B cell (primary cell): ENCODE results near the gene DLG2. TPM values are rescaled to one million over a fixed set of nuclear protein-coding genes. Genes with fewer than 3 reads are reported as not detected.

Experiments used
- ATAC-seq: fragments of 200-7000 bp; cut with Tn5 transposase; one replicate; pipeline ENCODE4 v1.10.0; 2021; ENCODE audit warnings: low read depth, mild to moderate bottlenecking, moderate number of reproducible peaks, moderate library complexity
- CTCF ChIA-PET: fragments of 350-600 bp; sonication (Branson Sonifier 250); formaldehyde crosslinking; loops from one replicate; lab custom pipeline; 2021; ENCODE audit warnings: antibody characterized with exemption, inconsistent platforms; lab: Charles Lee
- POLR2A ChIA-PET: fragments of 350-600 bp; sonication (Branson Sonifier 250); formaldehyde crosslinking; loops from one replicate; lab custom pipeline; 2021; ENCODE audit warnings: antibody characterized with exemption; lab: Charles Lee
- DNase-seq: peaks from one replicate; pipeline ENCODE4 v3.0.0; 2013
- H2AFZ ChIP-seq: 2 replicates; pipeline ENCODE4 v1.6.1; 2012; ENCODE audit warnings: mild to moderate bottlenecking, low read depth, low read length; ENCODE audit not compliant: insufficient read depth, poor library complexity, severe bottlenecking
- H3K27ac ChIP-seq, 2 donors: 1 replicate in 1 of 2; 2 replicates in 1 of 2; pipeline ENCODE4 v1.5.1; 2012 to 2013; ENCODE audit warnings: low read length in 2 of 2, mild to moderate bottlenecking in 2 of 2, moderate library complexity in 1 of 2
- H3K27me3 ChIP-seq, 4 experiments: fragments of 200-600 bp in 1 of 4; sonication (generic) in 1 of 4; replicated peaks in 1 of 4; 1 replicate in 2 of 4; 2 replicates in 2 of 4; pipeline versions ENCODE4 v1.6.1 to v1.7.0; 2013 to 2016; ENCODE audit warnings: low read length in 3 of 4, mild to moderate bottlenecking in 2 of 4, mixed read lengths in 1 of 4, moderate library complexity in 1 of 4; ENCODE audit not compliant: insufficient read depth in 4 of 4, control insufficient read depth in 3 of 4; ENCODE audit errors: control extremely low read depth in 1 of 4
- H3K36me3 ChIP-seq, 2 experiments: replicated peaks in 1 of 2; 1 replicate in 1 of 2; 2 replicates in 1 of 2; pipeline versions ENCODE4 v1.6.1 to v1.7.1; 2013; ENCODE audit warnings: low read length in 1 of 2; ENCODE audit not compliant: insufficient read depth in 2 of 2, control insufficient read depth in 1 of 2; ENCODE audit errors: control extremely low read depth in 1 of 2, extremely low read depth in 1 of 2
- H3K4me1 ChIP-seq, 2 donors: fragments of 200-600 bp in 1 of 2; sonication (generic) in 1 of 2; 1 replicate in 1 of 2; 2 replicates in 1 of 2; pipeline versions ENCODE4 v1.5.1 to v1.6.1; 2013 to 2017; ENCODE audit warnings: low read length in 2 of 2; ENCODE audit not compliant: control insufficient read depth in 2 of 2, insufficient read depth in 2 of 2
- H3K4me2 ChIP-seq: replicated peaks from 2 replicates; pipeline ENCODE3; 2012; ENCODE audit warnings: mild to moderate bottlenecking, low read depth, low read length; ENCODE audit not compliant: poor library complexity, severe bottlenecking
- H3K4me3 ChIP-seq, 5 experiments: fragments of 200-600 bp in 1 of 5; sonication (generic) in 1 of 5; 1 replicate in 3 of 5; 2 replicates in 2 of 5; pipeline versions ENCODE4 v1.5.1 to v1.7.0; 2011 to 2016; ENCODE audit warnings: low read length in 4 of 5, mild to moderate bottlenecking in 4 of 5, low read depth in 2 of 5, control low read depth in 1 of 5, moderate library complexity in 1 of 5; ENCODE audit not compliant: insufficient read depth in 1 of 5; ENCODE audit errors: control extremely low read depth in 1 of 5, extremely low read depth in 1 of 5
- H3K79me2 ChIP-seq: fragments of 200-600 bp; sonication (generic); one replicate; pipeline ENCODE4 v1.6.0; 2016; ENCODE audit warnings: low read length; ENCODE audit not compliant: control insufficient read depth, insufficient read depth
- H3K9ac ChIP-seq: fragments of 200-600 bp; sonication (generic); 2 replicates; pipeline ENCODE4 v1.6.1; 2017; ENCODE audit warnings: mild to moderate bottlenecking, low read length, moderate library complexity
- H3K9me3 ChIP-seq, 3 donors: one replicate each; pipeline versions ENCODE4 v1.6.1 to v1.7.1; 2013; ENCODE audit warnings: low read length in 2 of 3; ENCODE audit not compliant: control insufficient read depth in 2 of 3, insufficient read depth in 1 of 3; ENCODE audit errors: control extremely low read depth in 1 of 3
- H4K20me1 ChIP-seq: 2 replicates; pipeline ENCODE4 v1.6.0; 2012; ENCODE audit warnings: mild to moderate bottlenecking, low read length; ENCODE audit not compliant: insufficient read depth, control insufficient read depth, poor library complexity, severe bottlenecking
- H3K27ac Mint-ChIP-seq: one replicate; pipeline ENCODE4 v1.8.0; 2021; ENCODE audit warnings: mixed read lengths
- H3K27me3 Mint-ChIP-seq: one replicate; pipeline ENCODE4 v1.8.0; 2021; ENCODE audit warnings: mixed read lengths
- H3K4me1 Mint-ChIP-seq: one replicate; pipeline ENCODE4 v1.8.0; 2021; ENCODE audit warnings: mixed read lengths
- H3K4me3 Mint-ChIP-seq: one replicate; pipeline ENCODE4 v1.8.0; 2021; ENCODE audit warnings: mixed read lengths
- H3K9me3 Mint-ChIP-seq: one replicate; pipeline ENCODE4 v1.8.0; 2022; ENCODE audit warnings: mixed read lengths; ENCODE audit not compliant: insufficient read depth
- CTCF ChIP-seq: fragments of 200-600 bp; IDR thresholded peaks from one replicate; pipeline ENCODE4 v1.8.0; 2022; ENCODE audit warnings: antibody characterized with exemption, mild to moderate bottlenecking
- EZH2 ChIP-seq: IDR thresholded peaks from 2 replicates; pipeline ENCODE4 v1.6.1; 2012; ENCODE audit warnings: borderline replicate concordance, low read depth, mild to moderate bottlenecking, moderate library complexity, low read length; ENCODE audit not compliant: insufficient read depth, poor library complexity, severe bottlenecking
- WGBS: methylation state at CpG from one replicate; pipeline ENCODE4 v1.1.5; 2013; ENCODE audit warnings: missing lambda C conversion rate; ENCODE audit not compliant: insufficient coverage; 5-methylcytosine and 5-hydroxymethylcytosine counted together
- intact Hi-C: fragments of 100-400 bp; cut with micrococcal nuclease; formaldehyde crosslinking; loops from one replicate; pipeline ENCODE4 v1.10.0; 2022
- polyA plus RNA-seq: library from polyadenylated mRNA; depleted of rRNA; stranded (reverse); fragments of >200 nt; gene quantifications from 2 replicates; pipeline ENCODE4 v1.2.3, GENCODE V29; 2012
- total RNA-seq, 2 donors: library from RNA; stranded (reverse); fragments of 120-200 nt in 1 of 2; gene quantifications; 1 replicate in 1 of 2; 2 replicates in 1 of 2; pipeline versions ENCODE4 v1.2.3 to v1.2.4, GENCODE V29; 2013 to 2022

DLG2 gene
- total and polyA plus RNA-seq, 2 donors (not counting 1 experiment from before 2014, with no cell fraction given), result 0.54 to 5.4 TPM

GRCh38 chr11:84438565-84438964 is 1188.6 kb downstream of the DLG2 start:
- no peak for TF ChIP-seq CTCF
- peaks cover 0 to 4% (median 0%) of the 10 kb centered on the region in 4 experiments for H3K27me3 ChIP-seq
- peaks cover 2% of the 10 kb centered on the region for H3K9me3 Mint-ChIP-seq
- no peak overlapping the region for H3K4me2 ChIP-seq
- H4K20me1 ChIP-seq, result no peaks in the 10 kb centered on the region
- no peaks in the 10 kb centered on the region for H3K79me2 ChIP-seq
- H3K4me3 Mint-ChIP-seq, result no peak overlapping the region
- peaks cover 14% of the 10 kb centered on the region for H3K27me3 Mint-ChIP-seq
- peaks cover 0 to 3% (median 0%) of the 10 kb centered on the region in 3 donors for H3K9me3 ChIP-seq
- H3K27ac Mint-ChIP-seq, result no peak overlapping the region
- H3K4me1 ChIP-seq, result peaks cover 4 to 5% of the 10 kb centered on the region in 2 donors
- DNase-seq (no peak), ATAC-seq (no peak)
- POLR2A ChIA-PET, result no interaction called here
- no peaks in the 10 kb centered on the region for H3K36me3 ChIP-seq
- intact Hi-C loops, result no loop called here
- H2AFZ ChIP-seq, result no peak overlapping the region
- CTCF ChIA-PET, result no interaction called here
- no peak overlapping the region for H3K27ac ChIP-seq
- no peak overlapping the region for H3K9ac ChIP-seq
- peaks cover 6% of the 10 kb centered on the region for H3K4me1 Mint-ChIP-seq
- H3K4me3 ChIP-seq, result no peak overlapping the region

- H3K27me3 Mint-ChIP-seq, result peaks cover 14% of the 10 kb centered on the region
- ChIA-PET CTCF (no interaction called here), POLR2A (no interaction called here)
- peak overlapping the region; percentile 23 for H3K4me3 Mint-ChIP-seq
- Histone ChIP-seq H2AFZ (no peak overlapping the region), H3K27ac (no peak overlapping the region), H4K20me1 (no peaks in the 10 kb centered on the region), H3K4me2 (peak overlapping the region; percentile 37), H3K4me1 (peaks cover 4 to 5% of the 10 kb centered on the region in 2 donors), H3K36me3 (no peaks in the 10 kb centered on the region), H3K4me3 (peak overlapping the region in 1 of 5 experiments; percentile 11), H3K79me2 (no peaks in the 10 kb centered on the region), H3K9me3 (peaks cover 0 to 3% (median 0%) of the 10 kb centered on the region in 3 donors), H3K27me3 (peaks cover 0 to 4% (median 0%) of the 10 kb centered on the region in 4 experiments), H3K9ac (no peak overlapping the region)
- peak; percentile 24 for DNase-seq
- TF ChIP-seq CTCF (no peak), EZH2 (no peak)
- intact Hi-C loops, result no loop called here
- peak; percentile 45 for ATAC-seq
- H3K9me3 Mint-ChIP-seq, result peaks cover 2% of the 10 kb centered on the region
- 10% methylated on average over 18 of the region's 21 CpGs for WGBS
- no peak overlapping the region for H3K27ac Mint-ChIP-seq
- peaks cover 6% of the 10 kb centered on the region for H3K4me1 Mint-ChIP-seq
Observed at GRCh38 chr11:84437071-84437980, 1189.8 kb downstream of the DLG2 start.
